ENCODE results near the gene EGFLAM. TPM values are rescaled to one million over a fixed set of nuclear protein-coding genes. Genes with fewer than 3 reads are reported as not detected.

The EGFLAM gene
- total RNA-seq, 1 donor from 2014 or later, result 2.9 TPM

- DNase-seq (ENCODE audit: low spot score in 2 of 2) (no peak), FAIRE-seq (no peak)
Observed at GRCh38 chr5:38263983-38264382, 5.6 kb downstream of the EGFLAM start.

DNA sequence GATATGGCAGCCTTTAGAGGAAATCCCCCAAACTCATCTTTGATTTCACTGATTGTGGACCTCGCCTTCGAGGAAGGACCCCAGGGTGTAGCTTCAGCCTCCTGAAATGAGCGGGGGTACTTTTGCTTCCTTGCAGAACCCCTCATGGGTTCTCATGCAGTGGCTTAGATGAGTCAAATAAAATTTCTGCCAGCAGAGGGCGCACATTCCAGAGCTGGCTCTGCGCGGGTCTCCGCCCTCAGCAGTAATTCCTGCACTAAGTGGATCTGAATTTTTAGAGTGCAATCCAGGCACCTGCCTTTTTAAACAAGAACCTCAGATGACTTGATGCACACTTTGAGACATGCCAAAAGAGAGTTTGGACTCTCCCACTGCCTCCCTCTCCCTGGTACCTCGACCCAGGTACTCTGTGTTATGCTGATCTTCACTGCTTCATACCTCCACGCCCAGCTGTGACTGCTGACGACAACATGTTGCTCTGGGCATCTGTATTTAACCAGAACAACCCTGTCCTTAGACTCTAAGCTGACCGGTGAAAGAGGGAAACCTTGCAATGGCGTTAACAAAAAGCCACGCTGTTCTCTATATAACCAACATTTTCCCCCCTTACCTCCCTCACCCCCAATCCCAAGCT lies 7.3 kb downstream of the EGFLAM start:
- FAIRE-seq (no peak), DNase-seq (ENCODE audit: low spot score in 2 of 2) (peak in 1 of 2 donors; percentile 31)

DNA sequence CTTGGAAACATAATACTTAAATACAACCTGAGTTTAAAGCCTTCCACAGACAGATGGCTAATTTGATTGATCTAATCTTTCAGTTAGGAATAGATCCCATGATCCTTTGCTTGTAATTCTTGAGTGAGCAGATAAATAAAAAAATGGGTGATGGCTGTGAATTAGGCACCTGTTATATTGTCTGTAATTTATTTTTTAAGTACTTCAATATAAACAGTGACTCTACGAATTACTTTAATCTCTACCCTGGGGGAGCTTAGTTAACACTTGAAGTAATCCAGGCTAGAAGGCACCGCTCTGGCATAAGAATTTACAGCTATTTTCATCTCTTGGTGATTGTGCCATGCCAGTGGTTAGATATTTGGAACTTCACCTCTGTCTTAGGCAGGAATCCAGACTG lies 9.0 kb downstream of the EGFLAM start:
- FAIRE-seq, result no peak
- no peak for DNase-seq (ENCODE audit: low spot score in 2 of 2)

DNA sequence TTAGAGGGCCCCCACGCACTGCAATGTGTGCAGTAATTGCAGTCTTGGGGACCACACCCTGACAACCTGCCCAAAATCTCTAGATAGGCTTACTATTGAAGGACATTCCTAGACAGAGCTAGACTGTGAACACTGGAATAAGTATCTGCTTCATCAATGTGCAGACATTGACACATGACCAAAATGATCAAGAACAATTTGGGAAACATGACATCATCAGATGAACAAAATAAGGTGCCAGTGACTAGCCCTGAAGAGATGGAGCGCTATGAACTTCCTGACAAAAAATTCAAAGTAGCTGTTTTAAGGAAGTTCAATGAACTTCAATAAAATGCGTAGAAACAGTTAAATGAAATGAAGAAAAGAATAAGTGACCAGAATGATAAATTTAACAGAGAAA lies 15.3 kb downstream of the EGFLAM start:
- no peak for FAIRE-seq
- DNase-seq (ENCODE audit: low spot score in 2 of 2), result no peak

GRCh38 chr5:38274370-38274769 lies 16.0 kb downstream of the EGFLAM start:
- FAIRE-seq (no peak), DNase-seq (ENCODE audit: low spot score in 2 of 2) (no peak)

- DNase-seq (ENCODE audit: low spot score in 2 of 2) (no peak), FAIRE-seq (no peak)
Observed at GRCh38 chr5:38284384-38284783, 26.0 kb downstream of the EGFLAM start.

DNA sequence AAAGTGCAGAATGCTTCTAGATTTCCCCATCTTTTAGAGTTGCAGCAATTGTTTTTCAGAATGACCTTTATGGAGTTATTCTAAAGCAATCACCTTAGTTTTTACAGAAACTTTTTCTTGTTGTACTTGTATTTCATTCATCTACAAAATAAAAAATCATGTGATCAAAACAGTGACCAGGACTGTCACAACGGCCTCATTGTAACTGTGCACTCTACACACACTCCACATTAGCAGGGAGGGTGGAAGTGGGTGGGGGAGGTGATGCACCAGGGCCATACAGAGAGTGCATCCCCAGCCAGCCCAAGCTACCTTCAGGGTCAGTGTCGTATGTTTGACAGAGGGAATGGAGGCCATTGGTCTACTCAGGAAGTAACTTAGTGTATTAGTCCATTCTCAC lies 26.9 kb downstream of the EGFLAM start:
- FAIRE-seq (no peak), DNase-seq (ENCODE audit: low spot score in 2 of 2) (peak in 1 of 2 donors; percentile 16)

DNA sequence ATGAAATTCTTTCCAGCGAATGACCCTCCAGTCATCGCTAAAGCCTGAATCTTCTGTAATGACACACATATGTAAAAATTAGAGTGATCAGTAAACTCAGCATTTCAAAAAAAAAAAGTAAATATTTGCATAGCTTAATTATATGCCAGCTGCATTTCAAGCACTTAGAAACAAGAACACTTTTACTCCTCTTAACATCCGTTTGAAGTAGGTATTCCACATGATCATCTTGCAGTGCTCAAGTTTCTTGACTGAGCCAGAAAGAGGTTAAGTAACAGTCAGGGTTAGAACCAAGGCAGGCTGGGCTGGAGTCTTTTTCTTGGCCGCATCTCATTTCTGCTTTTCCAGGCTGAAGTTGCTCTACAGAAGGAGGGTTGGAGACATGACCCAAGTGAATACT lies 27.6 kb downstream of the EGFLAM start:
- DNase-seq (ENCODE audit: low spot score in 2 of 2) (no peak), FAIRE-seq (no peak)

DNA sequence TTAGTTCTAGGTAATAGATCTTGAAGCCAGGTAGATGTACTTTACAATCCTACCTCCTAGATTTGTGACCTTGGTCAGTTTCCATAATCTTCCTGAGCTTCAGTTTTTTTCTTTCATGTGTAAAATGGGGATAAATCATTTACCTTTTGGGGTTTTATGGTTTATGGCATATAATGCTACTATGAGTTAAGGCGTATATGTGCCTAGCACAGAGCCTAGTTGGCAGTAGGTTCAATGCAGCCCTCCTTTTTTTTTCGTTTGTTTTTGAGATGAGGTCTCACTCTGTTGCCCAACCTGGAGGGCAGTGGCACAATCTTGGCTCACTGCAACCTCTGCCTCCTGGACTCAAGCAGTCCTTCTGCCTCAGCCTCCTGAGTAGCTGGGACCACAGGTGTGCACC lies 28.8 kb downstream of the EGFLAM start:
- no peak for DNase-seq (ENCODE audit: low spot score in 2 of 2)
- FAIRE-seq, result no peak

GRCh38 chr5:38289457-38289856 lies 31.1 kb downstream of the EGFLAM start:
- DNase-seq (ENCODE audit: low spot score in 2 of 2) (no peak), FAIRE-seq (no peak)

DNA sequence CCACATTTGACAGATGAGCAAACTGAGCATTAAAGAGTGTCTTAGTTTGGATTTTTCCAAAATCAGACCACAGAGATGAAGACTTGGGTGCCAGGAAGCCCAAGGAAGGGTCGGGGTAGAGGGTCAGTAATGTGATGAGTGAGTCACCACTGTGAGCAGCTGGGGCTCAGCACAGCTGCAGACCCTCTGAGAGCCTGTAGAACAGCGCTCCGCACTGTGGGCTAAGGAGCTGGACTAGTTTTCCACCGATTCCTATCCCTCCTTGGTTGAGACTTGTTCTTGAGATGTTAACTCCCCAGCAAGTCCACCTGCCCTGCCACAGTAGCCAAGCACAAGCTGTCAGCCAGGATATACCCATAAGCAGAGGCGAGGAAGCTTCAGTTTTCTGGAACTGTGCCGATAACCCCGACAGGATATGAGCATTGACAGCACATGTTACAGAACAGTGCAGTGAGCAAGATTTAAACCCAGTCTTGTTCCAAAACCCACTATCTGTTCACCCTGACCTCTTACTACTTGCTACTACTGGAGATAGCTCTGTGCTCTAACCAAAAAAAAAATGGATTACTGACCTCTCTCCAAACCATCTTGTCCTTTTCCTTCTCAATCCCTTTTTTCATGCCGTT lies 31.8 kb downstream of the EGFLAM start:
- FAIRE-seq (no peak), DNase-seq (ENCODE audit: low spot score in 2 of 2) (no peak)

- DNase-seq (ENCODE audit: low spot score in 2 of 2) (no peak), FAIRE-seq (no peak)
Observed at GRCh38 chr5:38291355-38291754, 33.0 kb downstream of the EGFLAM start.

- no peak for FAIRE-seq
Observed at GRCh38 chr5:38292228-38292627, 33.9 kb downstream of the EGFLAM start.

DNA sequence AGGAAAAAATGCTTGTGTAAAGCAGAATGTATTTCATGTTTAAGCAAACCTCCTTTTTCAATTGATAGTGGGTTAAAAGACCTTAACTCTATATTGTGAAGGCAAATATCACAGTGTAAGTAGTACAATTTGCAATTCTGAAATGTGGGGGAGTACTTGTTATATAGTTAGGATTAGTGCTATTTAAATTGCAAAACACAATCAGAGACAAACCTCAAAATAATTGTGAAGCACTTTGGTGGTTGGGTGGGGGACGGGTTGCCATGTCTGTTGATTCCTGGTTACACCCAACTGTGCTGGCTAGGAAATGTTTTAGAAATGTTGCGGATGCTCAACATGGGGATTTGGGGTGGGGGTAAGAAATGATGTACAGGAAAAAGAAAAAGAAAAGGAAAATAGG lies 37.4 kb downstream of the EGFLAM start:
- FAIRE-seq (no peak), DNase-seq (ENCODE audit: low spot score in 2 of 2) (no peak)

More at GRCh38 chr5:38292228-38292627, 33.9 kb downstream of the EGFLAM start:
- no peak for DNase-seq (ENCODE audit: low spot score in 2 of 2)

DNA sequence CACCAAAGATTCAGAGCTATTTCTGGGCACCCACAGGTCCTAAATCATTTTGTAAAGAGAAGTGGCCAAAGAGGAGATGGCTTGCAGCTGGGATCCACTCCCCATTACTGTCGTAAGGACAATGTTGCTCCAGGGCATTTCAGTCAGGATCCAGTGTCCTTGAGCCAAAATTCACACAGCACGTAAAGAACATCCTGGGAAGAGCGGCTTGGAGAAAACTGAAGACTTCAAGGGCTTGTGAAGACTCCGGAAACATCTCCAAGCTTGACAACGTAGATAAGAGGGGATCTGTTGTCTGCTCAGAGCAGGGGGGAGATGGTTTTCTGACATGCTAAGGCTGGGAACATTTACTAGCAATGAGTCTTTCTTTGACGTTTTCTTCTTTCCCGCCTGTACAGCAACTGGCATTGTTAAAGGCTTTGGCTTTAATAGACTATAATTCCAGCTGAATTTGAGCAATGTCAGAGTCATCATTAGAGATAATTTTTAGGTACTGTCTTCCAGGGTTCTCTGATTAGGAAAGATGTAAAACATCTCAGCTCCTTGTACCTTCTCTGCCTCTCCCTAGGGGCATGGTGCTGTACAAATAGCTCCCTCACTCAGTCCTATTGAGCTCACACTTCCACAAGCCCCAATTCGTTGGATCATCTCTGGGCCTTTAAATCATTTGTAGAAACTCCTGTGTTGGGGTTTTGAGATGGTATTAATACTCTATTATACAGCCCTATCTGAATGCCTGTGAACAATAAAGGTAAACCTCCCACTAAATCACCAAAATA lies 39.7 kb downstream of the EGFLAM start:
- no peak for DNase-seq (ENCODE audit: low spot score in 2 of 2)
- FAIRE-seq, result no peak

DNA sequence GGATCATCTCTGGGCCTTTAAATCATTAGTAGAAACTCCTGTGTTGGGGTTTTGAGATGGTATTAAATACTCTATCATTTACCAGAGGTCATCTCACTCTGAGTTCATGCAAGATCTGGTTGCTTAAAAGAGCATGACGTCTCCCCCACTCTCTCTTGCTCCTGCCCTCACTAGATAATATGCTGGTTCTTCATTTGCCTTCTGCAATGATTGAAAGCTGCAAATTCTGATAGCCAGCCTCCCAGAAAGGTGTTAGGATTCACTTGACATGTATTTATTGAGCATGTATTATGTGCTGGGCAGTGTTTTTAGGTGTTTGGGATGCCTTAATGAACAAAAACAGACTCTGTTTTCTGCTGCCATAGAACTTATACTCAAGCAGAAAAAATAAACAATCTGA lies 41.2 kb downstream of the EGFLAM start:
- DNase-seq (ENCODE audit: low spot score in 2 of 2) (no peak), FAIRE-seq (no peak)

- no peak for FAIRE-seq
- no peak for DNase-seq (ENCODE audit: low spot score in 2 of 2)
Observed at GRCh38 chr5:38305148-38305547, 46.8 kb downstream of the EGFLAM start.

GRCh38 chr5:38307845-38308244 lies 49.5 kb downstream of the EGFLAM start:
- no peak for FAIRE-seq

DNA sequence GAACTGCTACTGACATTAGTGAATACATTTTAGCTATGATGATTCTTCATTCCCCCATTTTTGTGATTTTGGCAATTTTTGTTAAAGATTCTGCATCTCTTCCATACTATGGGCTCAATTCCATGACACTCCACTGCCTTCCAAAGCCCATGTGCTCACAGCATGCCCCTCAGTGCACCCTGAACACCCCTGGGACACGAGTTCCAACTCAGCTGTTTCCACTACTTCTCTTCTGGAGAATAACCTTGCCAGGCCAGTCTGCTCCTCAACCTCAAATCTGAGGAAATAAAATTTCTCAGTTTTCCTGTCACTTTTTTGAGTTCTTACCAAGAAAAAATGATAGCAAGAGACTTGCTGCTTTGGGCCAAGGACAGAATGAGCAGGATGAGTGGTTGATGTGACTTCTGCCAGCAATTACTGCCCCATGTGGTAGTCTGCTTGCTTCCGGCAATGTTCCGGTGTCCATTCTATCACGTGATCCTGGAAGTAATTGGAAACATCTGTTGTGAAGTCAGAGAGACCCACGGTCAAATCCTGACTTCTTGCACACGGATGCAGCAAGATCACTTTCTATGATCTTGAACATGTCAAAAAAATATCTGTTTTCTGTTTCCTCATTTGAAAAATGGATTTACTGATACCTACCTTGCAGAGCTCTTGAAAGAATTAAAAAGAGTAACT lies 58.3 kb downstream of the EGFLAM start:
- DNase-seq (ENCODE audit: low spot score in 2 of 2) (no peak), FAIRE-seq (no peak)

More at GRCh38 chr5:38307845-38308244, 49.5 kb downstream of the EGFLAM start:
- DNase-seq (ENCODE audit: low spot score in 2 of 2), result no peak

- FAIRE-seq, result no peak
- DNase-seq (ENCODE audit: low spot score in 2 of 2), result no peak
Observed at GRCh38 chr5:38317868-38318267, 59.5 kb downstream of the EGFLAM start.

GRCh38 chr5:38319491-38319890 lies 61.1 kb downstream of the EGFLAM start:
- DNase-seq (ENCODE audit: low spot score in 2 of 2) (no peak), FAIRE-seq (no peak)
